OCI-LY3 (cell line): ENCODE measurements around the gene PRR23E.

Experiments used
- EZH2phosphoT487 ChIP-seq: fragments of 200-600 bp; shearing (Covaris generic); IDR thresholded peaks from 2 replicates; pipeline ENCODE4 v1.6.1; 2018; ENCODE audit warnings: antibody characterized with exemption, mixed run types, low read depth
- TF ChIP-seq, protein P1 (sequence below): fragments of 200-600, 300-600 bp; sonication (generic); IDR thresholded peaks from 2 replicates; pipeline ENCODE4 v1.5.1; 2014; ENCODE audit warnings: antibody characterized with exemption, low read length, low read depth

DNA sequence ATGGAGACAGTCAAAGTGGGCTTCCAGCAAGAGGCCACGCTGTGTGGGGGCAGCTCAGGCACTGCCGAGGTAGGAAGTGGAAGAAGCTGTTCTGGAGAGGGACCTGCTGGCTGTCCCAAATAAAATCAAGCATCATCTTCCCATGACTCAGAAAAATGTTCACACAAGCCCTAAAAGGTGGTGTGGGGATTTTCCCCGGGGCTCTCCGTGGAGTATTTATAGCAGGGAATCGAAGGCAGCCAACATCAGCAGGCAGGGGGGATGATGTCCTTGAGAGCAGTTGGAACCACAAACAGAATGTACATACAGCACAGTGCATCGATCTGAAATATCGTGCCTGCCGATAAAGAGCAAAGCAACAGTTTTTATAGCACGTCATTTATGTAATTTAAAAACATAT, 27.6 kb downstream of the PRR23E start:
- TF ChIP-seq, protein P1, sequence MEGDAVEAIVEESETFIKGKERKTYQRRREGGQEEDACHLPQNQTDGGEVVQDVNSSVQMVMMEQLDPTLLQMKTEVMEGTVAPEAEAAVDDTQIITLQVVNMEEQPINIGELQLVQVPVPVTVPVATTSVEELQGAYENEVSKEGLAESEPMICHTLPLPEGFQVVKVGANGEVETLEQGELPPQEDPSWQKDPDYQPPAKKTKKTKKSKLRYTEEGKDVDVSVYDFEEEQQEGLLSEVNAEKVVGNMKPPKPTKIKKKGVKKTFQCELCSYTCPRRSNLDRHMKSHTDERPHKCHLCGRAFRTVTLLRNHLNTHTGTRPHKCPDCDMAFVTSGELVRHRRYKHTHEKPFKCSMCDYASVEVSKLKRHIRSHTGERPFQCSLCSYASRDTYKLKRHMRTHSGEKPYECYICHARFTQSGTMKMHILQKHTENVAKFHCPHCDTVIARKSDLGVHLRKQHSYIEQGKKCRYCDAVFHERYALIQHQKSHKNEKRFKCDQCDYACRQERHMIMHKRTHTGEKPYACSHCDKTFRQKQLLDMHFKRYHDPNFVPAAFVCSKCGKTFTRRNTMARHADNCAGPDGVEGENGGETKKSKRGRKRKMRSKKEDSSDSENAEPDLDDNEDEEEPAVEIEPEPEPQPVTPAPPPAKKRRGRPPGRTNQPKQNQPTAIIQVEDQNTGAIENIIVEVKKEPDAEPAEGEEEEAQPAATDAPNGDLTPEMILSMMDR = no peak
- no peak for TF ChIP-seq EZH2phosphoT487
